Activated CD4-positive, CD25-positive, alpha-beta regulatory T cell (primary cell): Measurements from ENCODE around the gene GRB10.

Experiments
- DNase-seq, 4 experiments: peaks; one replicate each; lab custom pipeline; 2025; lab: John Stamatoyannopoulos, UW

The GRB10 gene

GRCh38 chr7:50718876-50719275 lies 63.8 kb downstream of the GRB10 start:
- DNase-seq: no peak

- DNase-seq: no peak
These were observed 64.4 kb downstream of the GRB10 start for GRCh38 chr7:50718311-50718710.

GRCh38 chr7:50717181-50717580 lies 65.5 kb downstream of the GRB10 start:
- DNase-seq: no peak

GRCh38 chr7:50714857-50715256 lies 67.8 kb downstream of the GRB10 start:
- no peak for DNase-seq

- no peak for DNase-seq
These were observed 69.4 kb downstream of the GRB10 start for GRCh38 chr7:50713123-50713965.

GRCh38 chr7:50712252-50713122 lies 70.2 kb downstream of the GRB10 start:
- no peak for DNase-seq

- no peak for DNase-seq
These were observed 71.2 kb downstream of the GRB10 start for GRCh38 chr7:50711271-50712175.

GRCh38 chr7:50710441-50711154 lies 72.1 kb downstream of the GRB10 start:
- no peak for DNase-seq

GRCh38 chr7:50709151-50709550 lies 73.5 kb downstream of the GRB10 start:
- no peak for DNase-seq

GRCh38 chr7:50707236-50708006 lies 75.3 kb downstream of the GRB10 start:
- DNase-seq: no peak

GRCh38 chr7:50706469-50706937 lies 76.2 kb downstream of the GRB10 start:
- no peak for DNase-seq

- no peak for DNase-seq
These were observed 77.9 kb downstream of the GRB10 start for GRCh38 chr7:50704844-50705243.

GRCh38 chr7:50703654-50704053 lies 79.0 kb downstream of the GRB10 start:
- DNase-seq: no peak

- no peak for DNase-seq
These were observed 83.6 kb downstream of the GRB10 start for GRCh38 chr7:50699143-50699542.

GRCh38 chr7:50697748-50698147 lies 84.9 kb downstream of the GRB10 start:
- DNase-seq: no peak

GRCh38 chr7:50696810-50697582 lies 85.7 kb downstream of the GRB10 start:
- no peak for DNase-seq

GRCh38 chr7:50695026-50695425 lies 87.7 kb downstream of the GRB10 start:
- no peak for DNase-seq

GRCh38 chr7:50693455-50694130 lies 89.1 kb downstream of the GRB10 start:
- DNase-seq: no peak

GRCh38 chr7:50690541-50691011 lies 92.1 kb downstream of the GRB10 start:
- DNase-seq: no peak
